ENCODE results near the gene PGK1. TPM values are rescaled to one million over a fixed set of nuclear protein-coding genes. Genes with fewer than 3 reads are reported as not detected.

The PGK1 gene
- total RNA-seq, 1 experiment from 2014 or later: 492 TPM

GRCh38 chrX:78105944-78106650, 2.0 kb downstream of the PGK1 start (continued):
- TF ChIP-seq POLR2A (IDR thresholded peaks at IDR 0.05; ENCODE audit: borderline replicate concordance, extremely low read depth, insufficient read depth, insufficient read length) (no peak), CTCF (IDR thresholded peaks at IDR 0.05 in 2 of 3, conservative IDR thresholded peaks at IDR 0.05 in 1 of 3; ENCODE audit: borderline replicate concordance in 1 of 3, insufficient read depth in 1 of 3, low read depth in 2 of 3, low read length in 2 of 3) (no peak), SP1 (IDR thresholded peaks at IDR 0.05; ENCODE audit: low read depth) (no peak), SIN3A (IDR thresholded peaks at IDR 0.05; ENCODE audit: low read depth) (no peak), POLR2AphosphoS5 (IDR thresholded peaks at IDR 0.05; ENCODE audit: low read depth, low read length) (no peak)

- no peak for ATAC-seq
- H3K36me3 ChIP-seq (ENCODE audit: control insufficient read depth in 1 of 2, insufficient read depth in 2 of 2, low read length in 2 of 2): peaks cover 17 to 20% of the 10 kb centered on the region in 2 experiments
- no peaks in the 10 kb centered on the region for H3K9me2 ChIP-seq (ENCODE audit: insufficient read depth)
These were observed 2.6 kb downstream of the PGK1 start for GRCh38 chrX:78106651-78106986.

More at GRCh38 chrX:78106651-78106986, 2.6 kb downstream of the PGK1 start:
- Histone ChIP-seq H3K9ac (ENCODE audit: low read length) (no peak overlapping the region), H3K9me3 (ENCODE audit: control insufficient read depth in 1 of 2, insufficient read depth in 1 of 2, low read depth in 1 of 2, low read length in 2 of 2) (no peaks in the 10 kb centered on the region), H3K27ac (ENCODE audit: low read depth, low read length) (no peak overlapping the region), H3K4me2 (ENCODE audit: low read length) (peak overlapping the region; percentile 82; the same call in 1 of the 2 replicates), H3K4me3 (replicated peaks in 1 of 2; ENCODE audit: low read depth in 1 of 2, low read length in 2 of 2) (peak overlapping the region in 1 of 2 experiments; percentile 90; a peak in 1 of 4 replicates), H2AFZ (ENCODE audit: low read depth, low read length, poor library complexity, severe bottlenecking) (no peak overlapping the region), H3K79me2 (ENCODE audit: insufficient read depth, low read length) (peaks cover 76% of the 10 kb centered on the region), H3K4me1 (ENCODE audit: control insufficient read depth in 1 of 2, insufficient read depth in 2 of 2, low read length in 2 of 2) (peaks cover 8 to 35% of the 10 kb centered on the region in 2 experiments; a peak in 3 of 4 replicates), H4K20me1 (ENCODE audit: insufficient read depth) (peaks cover 29% of the 10 kb centered on the region), H3K27me3 (ENCODE audit: insufficient read depth, low read length) (no peaks in the 10 kb centered on the region)
- RAD21 ChIA-PET (ENCODE audit: low non-redundant PET in 1 of 2, low total read pairs in 2 of 2, uncharacterized antibody in 2 of 2, unreplicated experiment in 2 of 2): no interaction called here
- intact Hi-C loops (cut with micrococcal nuclease): no loop called here
- TF ChIP-seq ZFX (IDR thresholded peaks at IDR 0.05) (no peak), CBX3 (IDR thresholded peaks at IDR 0.05; ENCODE audit: low read depth) (no peak), JUND (IDR thresholded peaks at IDR 0.05) (no peak), RAD21 (IDR thresholded peaks at IDR 0.05; ENCODE audit: low read depth) (no peak), REST (IDR thresholded peaks at IDR 0.05; ENCODE audit: low read depth) (no peak), POLR2A (IDR thresholded peaks at IDR 0.05; ENCODE audit: borderline replicate concordance, extremely low read depth, insufficient read depth, insufficient read length) (no peak), SRF (IDR thresholded peaks at IDR 0.05; ENCODE audit: low read depth) (no peak)
- CTCF ChIA-PET: no interaction called here
- DNase-seq (ENCODE audit: low read depth, low spot score): no peak
- BruUV-seq (replicated peaks): no TSS peak
- POLR2A ChIA-PET: no interaction called here
